ENCODE measurements around the gene TPSAB1.

TPSAB1 gene

DNA sequence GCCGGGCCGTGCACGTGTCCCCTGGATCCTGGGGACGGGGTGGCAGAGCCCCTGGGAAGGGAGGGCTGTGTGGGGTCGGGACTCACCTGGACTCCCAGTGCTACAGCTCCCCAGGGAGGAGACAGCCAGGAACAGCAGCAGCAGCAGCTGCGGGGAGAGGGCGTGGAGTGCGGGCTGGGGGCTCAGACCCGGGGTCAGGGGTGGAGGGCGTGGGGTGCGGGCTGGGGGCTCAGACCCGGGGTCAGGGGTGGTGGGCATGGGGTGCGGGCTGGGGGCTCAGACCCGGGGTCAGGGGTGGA is 36.0 kb downstream of the TPSAB1 start:
- TF ChIP-seq SIN3A (IDR thresholded peaks at IDR 0.05; ENCODE audit: borderline replicate concordance, insufficient read depth, low read length): no peak
- no peak for TF ChIP-seq TAF1 (IDR thresholded peaks at IDR 0.05; ENCODE audit: borderline replicate concordance, insufficient read depth, low read length)
- TF ChIP-seq POLR2AphosphoS5 (IDR thresholded peaks at IDR 0.05; ENCODE audit: low read depth, low read length): no peak
- TF ChIP-seq FOXP2 (optimal IDR thresholded peaks at IDR 0.05; ENCODE audit: borderline replicate concordance, extremely low read depth, extremely low read length, insufficient read depth): no peak
- TF ChIP-seq, protein P1, sequence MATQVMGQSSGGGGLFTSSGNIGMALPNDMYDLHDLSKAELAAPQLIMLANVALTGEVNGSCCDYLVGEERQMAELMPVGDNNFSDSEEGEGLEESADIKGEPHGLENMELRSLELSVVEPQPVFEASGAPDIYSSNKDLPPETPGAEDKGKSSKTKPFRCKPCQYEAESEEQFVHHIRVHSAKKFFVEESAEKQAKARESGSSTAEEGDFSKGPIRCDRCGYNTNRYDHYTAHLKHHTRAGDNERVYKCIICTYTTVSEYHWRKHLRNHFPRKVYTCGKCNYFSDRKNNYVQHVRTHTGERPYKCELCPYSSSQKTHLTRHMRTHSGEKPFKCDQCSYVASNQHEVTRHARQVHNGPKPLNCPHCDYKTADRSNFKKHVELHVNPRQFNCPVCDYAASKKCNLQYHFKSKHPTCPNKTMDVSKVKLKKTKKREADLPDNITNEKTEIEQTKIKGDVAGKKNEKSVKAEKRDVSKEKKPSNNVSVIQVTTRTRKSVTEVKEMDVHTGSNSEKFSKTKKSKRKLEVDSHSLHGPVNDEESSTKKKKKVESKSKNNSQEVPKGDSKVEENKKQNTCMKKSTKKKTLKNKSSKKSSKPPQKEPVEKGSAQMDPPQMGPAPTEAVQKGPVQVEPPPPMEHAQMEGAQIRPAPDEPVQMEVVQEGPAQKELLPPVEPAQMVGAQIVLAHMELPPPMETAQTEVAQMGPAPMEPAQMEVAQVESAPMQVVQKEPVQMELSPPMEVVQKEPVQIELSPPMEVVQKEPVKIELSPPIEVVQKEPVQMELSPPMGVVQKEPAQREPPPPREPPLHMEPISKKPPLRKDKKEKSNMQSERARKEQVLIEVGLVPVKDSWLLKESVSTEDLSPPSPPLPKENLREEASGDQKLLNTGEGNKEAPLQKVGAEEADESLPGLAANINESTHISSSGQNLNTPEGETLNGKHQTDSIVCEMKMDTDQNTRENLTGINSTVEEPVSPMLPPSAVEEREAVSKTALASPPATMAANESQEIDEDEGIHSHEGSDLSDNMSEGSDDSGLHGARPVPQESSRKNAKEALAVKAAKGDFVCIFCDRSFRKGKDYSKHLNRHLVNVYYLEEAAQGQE (IDR thresholded peaks at IDR 0.05; ENCODE audit: insufficient read depth in 1 of 2, low read depth in 2 of 2, low read length in 2 of 2): no peak

DNA sequence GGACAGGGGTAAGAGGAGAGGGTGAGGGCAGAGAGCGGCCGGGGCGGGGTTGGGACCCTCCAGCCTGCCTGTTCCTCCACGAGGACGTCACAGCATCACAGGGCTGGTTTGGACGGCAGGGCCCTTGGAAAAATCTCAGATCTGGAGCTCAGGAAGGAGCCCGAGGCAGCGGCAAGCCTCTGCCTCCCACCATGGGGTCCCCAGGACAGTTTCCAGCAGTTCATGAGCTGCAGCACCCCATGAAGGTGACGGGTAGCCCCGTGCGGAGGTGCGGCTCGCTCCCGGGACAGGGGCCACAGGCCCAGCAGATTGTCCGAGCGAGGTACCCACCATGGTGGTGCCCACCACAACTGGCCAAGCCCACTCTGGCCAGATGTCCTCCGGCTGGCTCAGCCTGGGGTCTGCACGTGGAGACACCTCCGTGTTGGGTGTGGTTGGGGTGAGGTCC is 36.7 kb downstream of the TPSAB1 start:
- no peak for TF ChIP-seq POLR2AphosphoS5 (IDR thresholded peaks at IDR 0.05; ENCODE audit: low read depth, low read length)
- no peak for TF ChIP-seq SIN3A (IDR thresholded peaks at IDR 0.05; ENCODE audit: borderline replicate concordance, insufficient read depth, low read length)
- TF ChIP-seq, protein P1 (IDR thresholded peaks at IDR 0.05; ENCODE audit: insufficient read depth in 1 of 2, low read depth in 2 of 2, low read length in 2 of 2): no peak
- no peak for TF ChIP-seq FOXP2 (optimal IDR thresholded peaks at IDR 0.05; ENCODE audit: borderline replicate concordance, extremely low read depth, extremely low read length, insufficient read depth)
- no peak for TF ChIP-seq TAF1 (IDR thresholded peaks at IDR 0.05; ENCODE audit: borderline replicate concordance, insufficient read depth, low read length)

- TF ChIP-seq TAF1 (IDR thresholded peaks at IDR 0.05; ENCODE audit: borderline replicate concordance, insufficient read depth, low read length): no peak
- TF ChIP-seq, protein P1 (IDR thresholded peaks at IDR 0.05; ENCODE audit: insufficient read depth in 1 of 2, low read depth in 2 of 2, low read length in 2 of 2): no peak
Observed at GRCh38 chr16:1277617-1278282, 37.2 kb downstream of the TPSAB1 start.

DNA sequence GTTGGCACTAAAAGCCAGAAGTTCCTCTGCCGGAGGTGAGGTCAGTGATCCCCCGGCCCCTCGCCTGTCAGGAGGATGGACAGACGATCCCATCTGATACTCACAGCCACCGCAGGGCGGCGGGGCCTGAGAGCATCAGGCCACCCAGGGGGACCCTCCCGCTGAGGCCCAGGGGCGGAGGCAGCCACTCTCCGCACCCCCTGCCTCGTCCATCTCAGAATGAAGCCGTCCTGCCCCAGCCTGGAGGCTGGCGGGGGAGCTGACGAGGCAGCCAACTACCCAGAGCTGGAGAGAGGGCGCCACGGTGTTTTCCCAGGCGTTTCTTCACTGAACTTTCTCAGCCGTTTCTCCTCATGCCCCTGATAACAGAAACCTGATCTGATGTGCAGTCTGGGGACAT is 38.0 kb downstream of the TPSAB1 start:
- no peak for TF ChIP-seq POLR2AphosphoS5 (IDR thresholded peaks at IDR 0.05; ENCODE audit: low read depth, low read length)
- TF ChIP-seq TAF1 (IDR thresholded peaks at IDR 0.05; ENCODE audit: borderline replicate concordance, insufficient read depth, low read length): no peak
- no peak for TF ChIP-seq FOXP2 (optimal IDR thresholded peaks at IDR 0.05; ENCODE audit: borderline replicate concordance, extremely low read depth, extremely low read length, insufficient read depth)
- TF ChIP-seq, protein P1 (IDR thresholded peaks at IDR 0.05; ENCODE audit: insufficient read depth in 1 of 2, low read depth in 2 of 2, low read length in 2 of 2): no peak
- no peak for TF ChIP-seq SIN3A (IDR thresholded peaks at IDR 0.05; ENCODE audit: borderline replicate concordance, insufficient read depth, low read length)

Data from PFSK-1 (cell line).